ENCODE results near the gene SLC22A25. TPM values are rescaled to one million over a fixed set of nuclear protein-coding genes. Genes with fewer than 3 reads are reported as not detected.

SLC22A25 gene
- total RNA-seq, 1 donor from 2014 or later: not detected

DNA sequence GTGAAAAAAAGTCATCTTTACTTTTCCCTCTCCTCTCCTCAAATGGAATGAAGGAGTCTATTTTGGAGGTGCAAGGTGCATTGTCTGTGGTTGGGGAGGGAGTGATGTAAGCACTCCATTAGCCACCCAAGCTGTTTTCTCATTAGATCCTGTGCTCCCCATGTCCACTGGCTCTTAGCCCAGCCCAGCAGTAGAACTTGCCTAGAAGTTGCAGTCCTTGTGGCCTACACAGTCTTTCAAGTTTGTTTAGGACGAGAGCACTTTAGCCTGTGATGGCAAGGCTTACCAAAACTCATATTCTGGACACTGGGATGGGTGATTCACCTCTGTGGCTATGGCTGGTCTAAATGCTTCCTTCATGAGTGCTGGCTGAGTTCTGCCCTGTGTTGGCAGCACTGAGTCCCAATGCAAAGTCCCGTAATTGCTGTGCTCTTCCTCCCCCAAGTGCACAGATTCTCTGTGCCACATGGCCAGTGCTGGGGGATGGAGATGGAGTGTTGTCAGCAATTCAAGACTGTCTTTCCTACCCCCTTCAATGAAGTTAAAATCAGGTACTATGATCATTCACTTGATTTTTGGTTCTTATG lies 15.8 kb downstream of the SLC22A25 start:
- Mint-ChIP-seq H3K9me3 (peaks cover 10% of the 10 kb centered on the region), H3K4me3 (no peak overlapping the region), H3K4me1 (no peaks in the 10 kb centered on the region), H3K27me3 (ENCODE audit: low read depth) (peaks cover 22% of the 10 kb centered on the region), H3K27ac (no peak overlapping the region), H3K36me3 (no peaks in the 10 kb centered on the region)
- TF ChIP-seq, protein P1, sequence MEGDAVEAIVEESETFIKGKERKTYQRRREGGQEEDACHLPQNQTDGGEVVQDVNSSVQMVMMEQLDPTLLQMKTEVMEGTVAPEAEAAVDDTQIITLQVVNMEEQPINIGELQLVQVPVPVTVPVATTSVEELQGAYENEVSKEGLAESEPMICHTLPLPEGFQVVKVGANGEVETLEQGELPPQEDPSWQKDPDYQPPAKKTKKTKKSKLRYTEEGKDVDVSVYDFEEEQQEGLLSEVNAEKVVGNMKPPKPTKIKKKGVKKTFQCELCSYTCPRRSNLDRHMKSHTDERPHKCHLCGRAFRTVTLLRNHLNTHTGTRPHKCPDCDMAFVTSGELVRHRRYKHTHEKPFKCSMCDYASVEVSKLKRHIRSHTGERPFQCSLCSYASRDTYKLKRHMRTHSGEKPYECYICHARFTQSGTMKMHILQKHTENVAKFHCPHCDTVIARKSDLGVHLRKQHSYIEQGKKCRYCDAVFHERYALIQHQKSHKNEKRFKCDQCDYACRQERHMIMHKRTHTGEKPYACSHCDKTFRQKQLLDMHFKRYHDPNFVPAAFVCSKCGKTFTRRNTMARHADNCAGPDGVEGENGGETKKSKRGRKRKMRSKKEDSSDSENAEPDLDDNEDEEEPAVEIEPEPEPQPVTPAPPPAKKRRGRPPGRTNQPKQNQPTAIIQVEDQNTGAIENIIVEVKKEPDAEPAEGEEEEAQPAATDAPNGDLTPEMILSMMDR (IDR thresholded peaks at IDR 0.05; ENCODE audit: unreplicated experiment): no peak
- no peak for DNase-seq (ENCODE audit: low spot score in 2 of 2, unreplicated experiment in 2 of 2)

DNA sequence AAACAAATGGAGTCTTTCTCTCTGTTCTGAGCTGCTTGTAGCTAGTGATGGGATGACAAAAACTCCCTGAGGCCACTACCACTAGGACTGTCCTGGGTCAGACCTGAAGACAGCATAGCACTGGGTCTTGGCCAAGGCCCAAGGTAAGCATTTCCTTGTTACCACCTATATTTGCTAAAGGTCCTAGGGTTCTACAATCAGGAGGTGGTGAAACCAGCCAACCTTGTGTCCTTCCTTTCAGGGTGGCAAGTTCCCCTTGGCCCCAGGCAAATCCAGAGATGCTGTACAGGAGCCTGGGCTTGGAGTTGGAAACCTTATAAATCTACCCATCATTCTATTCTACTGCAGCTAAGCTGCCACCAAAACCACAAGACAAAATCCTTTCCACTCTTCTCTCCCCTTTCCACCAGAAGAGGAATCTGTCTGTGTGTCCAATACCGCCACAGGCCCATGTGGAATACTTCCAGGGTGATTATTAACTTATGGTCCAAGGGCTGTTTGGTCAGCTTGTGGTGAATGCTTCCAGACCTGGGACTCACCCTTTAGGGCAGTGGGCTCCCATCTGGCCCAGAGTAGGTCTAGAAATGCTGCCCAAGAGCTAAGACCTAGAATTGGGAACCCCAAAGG lies 16.8 kb downstream of the SLC22A25 start:
- DNase-seq (ENCODE audit: low spot score in 2 of 2, unreplicated experiment in 2 of 2): no peak
- Mint-ChIP-seq H3K36me3 (no peaks in the 10 kb centered on the region), H3K9me3 (peaks cover 11% of the 10 kb centered on the region), H3K27ac (no peak overlapping the region), H3K4me1 (no peaks in the 10 kb centered on the region), H3K4me3 (no peak overlapping the region), H3K27me3 (ENCODE audit: low read depth) (peaks cover 31% of the 10 kb centered on the region)
- TF ChIP-seq, protein P1 (IDR thresholded peaks at IDR 0.05; ENCODE audit: unreplicated experiment): no peak

DNA sequence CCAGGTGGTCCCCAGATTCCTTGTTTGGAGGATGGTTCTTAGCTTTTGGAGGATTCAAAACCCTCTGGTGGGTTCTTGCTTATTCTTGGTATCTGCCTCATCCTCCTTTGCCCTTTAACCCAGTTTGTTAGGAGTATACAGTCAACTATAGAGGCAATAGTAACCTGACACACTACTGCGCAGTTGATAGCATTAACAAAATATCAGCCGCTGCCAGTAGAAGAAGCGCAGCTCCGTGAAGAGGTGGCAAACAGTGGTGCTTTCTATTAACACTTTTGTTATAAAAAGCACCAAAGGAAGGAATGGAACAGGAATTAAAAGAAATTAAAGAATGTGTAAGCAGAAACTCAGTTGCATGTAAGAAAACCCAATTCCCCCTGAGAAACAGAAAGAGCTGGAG lies 29.3 kb downstream of the SLC22A25 start:
- Mint-ChIP-seq H3K4me3 (no peak overlapping the region), H3K4me1 (peaks cover 17% of the 10 kb centered on the region), H3K27me3 (ENCODE audit: low read depth) (peaks cover 7% of the 10 kb centered on the region), H3K36me3 (no peaks in the 10 kb centered on the region), H3K9me3 (no peaks in the 10 kb centered on the region), H3K27ac (peak overlapping the region; percentile 19)
- no peak for DNase-seq (ENCODE audit: low spot score in 2 of 2, unreplicated experiment in 2 of 2)
- TF ChIP-seq, protein P1 (IDR thresholded peaks at IDR 0.05; ENCODE audit: unreplicated experiment): no peak

DNA sequence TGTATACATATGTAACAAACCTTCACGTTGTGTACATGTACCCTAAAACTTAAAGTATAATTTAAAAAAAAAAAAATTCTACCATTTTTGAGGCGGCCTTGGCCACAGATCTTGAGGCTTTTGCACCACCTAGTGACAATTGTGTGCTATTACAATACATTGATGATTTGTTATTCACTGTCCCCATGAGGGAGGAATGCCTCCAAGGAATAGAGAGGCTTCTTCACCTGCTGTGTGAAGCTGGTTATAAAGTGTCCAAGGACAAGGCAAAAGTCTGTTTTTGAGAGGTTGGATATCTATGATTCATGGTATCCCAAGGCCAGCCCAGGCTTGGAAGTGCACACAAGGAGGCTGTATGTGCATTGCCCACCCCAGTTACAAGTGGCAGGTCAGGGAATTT lies 30.7 kb downstream of the SLC22A25 start:
- Mint-ChIP-seq H3K27me3 (ENCODE audit: low read depth) (no peaks in the 10 kb centered on the region), H3K36me3 (peaks cover 4% of the 10 kb centered on the region), H3K4me3 (no peak overlapping the region), H3K9me3 (peaks cover 10% of the 10 kb centered on the region), H3K27ac (no peak overlapping the region), H3K4me1 (peaks cover 17% of the 10 kb centered on the region)
- DNase-seq (ENCODE audit: low spot score in 2 of 2, unreplicated experiment in 2 of 2): no peak
- TF ChIP-seq, protein P1 (IDR thresholded peaks at IDR 0.05; ENCODE audit: unreplicated experiment): peak; percentile 87

DNA sequence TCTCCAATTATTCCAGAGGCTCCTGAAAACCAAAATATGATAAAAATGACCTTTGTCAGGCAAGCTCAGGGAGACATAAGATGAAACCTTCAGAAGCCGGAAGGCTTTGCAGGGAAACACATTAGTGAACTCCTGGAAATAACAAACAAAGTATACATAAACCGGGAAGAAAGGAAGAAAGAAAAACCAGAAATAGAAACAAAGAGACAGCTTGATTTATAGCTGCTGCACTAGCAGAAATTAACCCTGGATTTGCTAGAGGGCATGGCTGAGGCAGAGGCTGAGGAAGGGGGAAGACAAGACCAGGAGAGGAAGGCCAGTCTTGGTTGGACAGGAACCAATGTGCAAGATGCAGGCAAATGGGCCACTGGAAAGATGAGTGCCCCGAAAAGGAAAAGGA lies 33.3 kb downstream of the SLC22A25 start:
- DNase-seq (ENCODE audit: low spot score in 2 of 2, unreplicated experiment in 2 of 2): no peak
- no peak overlapping the region for H3K4me3 Mint-ChIP-seq
- peak overlapping the region; percentile 2 for H3K27ac Mint-ChIP-seq
- H3K27me3 Mint-ChIP-seq (ENCODE audit: low read depth): no peaks in the 10 kb centered on the region
- H3K9me3 Mint-ChIP-seq: peaks cover 25% of the 10 kb centered on the region
- H3K36me3 Mint-ChIP-seq: peaks cover 8% of the 10 kb centered on the region
- TF ChIP-seq, protein P1 (IDR thresholded peaks at IDR 0.05; ENCODE audit: unreplicated experiment): no peak
- H3K4me1 Mint-ChIP-seq: peaks cover 17% of the 10 kb centered on the region

Other genes starting within 250 kb of the SLC22A25 start
- gene SLC22A8, start 227.8 kb downstream of the SLC22A25 start, total RNA-seq: not detected in 3 replicates
- not detected in 3 replicates for gene SLC22A24, start 99.4 kb downstream of the SLC22A25 start, total RNA-seq
- not detected in 3 replicates for gene SLC22A9, start 126.2 kb upstream of the SLC22A25 start, total RNA-seq
- gene PLAAT5, start 247.6 kb upstream of the SLC22A25 start, total RNA-seq: 1.9 to 2.2 TPM (median 1.9 TPM) in 3 replicates

Data from mesothelial cell of epicardium (in vitro differentiated cells).